Endothelial cell of umbilical vein (primary cell): ENCODE data around the gene TP53RK.

Experiments used
- POLR2A ChIP-seq: IDR thresholded peaks from 2 replicates; pipeline ENCODE4 v1.6.1; 2012; ENCODE audit warnings: low read depth, mild to moderate bottlenecking, control low read depth, low read length
- POLR2AphosphoS5 ChIP-seq: IDR thresholded peaks from 2 replicates; pipeline ENCODE4 v1.6.1; 2012; ENCODE audit warnings: low read depth, mild to moderate bottlenecking, control low read depth, low read length, moderate library complexity; ENCODE audit not compliant: insufficient read depth
- TF ChIP-seq, protein P1 (sequence below), 2 donors: IDR thresholded peaks; 1 replicate in 1 of 2; 2 replicates in 1 of 2; pipeline ENCODE4 v1.5.1; 2011; ENCODE audit warnings: low read length in 2 of 2, mild to moderate bottlenecking in 2 of 2, moderate library complexity in 2 of 2, control low read depth in 1 of 2, inconsistent platforms in 1 of 2, low read depth in 1 of 2; ENCODE audit not compliant: insufficient read depth in 1 of 2; ENCODE audit errors: extremely low read depth in 1 of 2

DNA sequence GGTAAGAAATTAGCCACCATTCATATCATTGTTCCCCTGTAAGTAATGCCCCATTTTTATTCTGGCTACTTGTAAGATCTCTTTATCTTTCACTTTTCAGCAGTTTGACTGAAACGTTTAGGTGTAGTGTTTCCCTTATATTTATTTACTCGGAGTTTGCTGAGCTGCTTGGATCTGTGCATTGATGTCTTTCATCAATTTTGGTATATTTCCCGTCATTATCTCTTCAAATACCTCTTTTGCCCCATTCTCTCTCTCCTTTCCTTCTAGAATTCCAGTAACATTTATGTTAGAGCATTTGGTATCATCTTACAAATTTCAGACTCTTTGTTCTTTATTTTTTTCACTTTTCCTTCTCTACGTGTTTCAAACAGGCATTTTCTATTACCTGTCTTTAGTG lies 28.8 kb downstream of the TP53RK start:
- TF ChIP-seq, protein P1, sequence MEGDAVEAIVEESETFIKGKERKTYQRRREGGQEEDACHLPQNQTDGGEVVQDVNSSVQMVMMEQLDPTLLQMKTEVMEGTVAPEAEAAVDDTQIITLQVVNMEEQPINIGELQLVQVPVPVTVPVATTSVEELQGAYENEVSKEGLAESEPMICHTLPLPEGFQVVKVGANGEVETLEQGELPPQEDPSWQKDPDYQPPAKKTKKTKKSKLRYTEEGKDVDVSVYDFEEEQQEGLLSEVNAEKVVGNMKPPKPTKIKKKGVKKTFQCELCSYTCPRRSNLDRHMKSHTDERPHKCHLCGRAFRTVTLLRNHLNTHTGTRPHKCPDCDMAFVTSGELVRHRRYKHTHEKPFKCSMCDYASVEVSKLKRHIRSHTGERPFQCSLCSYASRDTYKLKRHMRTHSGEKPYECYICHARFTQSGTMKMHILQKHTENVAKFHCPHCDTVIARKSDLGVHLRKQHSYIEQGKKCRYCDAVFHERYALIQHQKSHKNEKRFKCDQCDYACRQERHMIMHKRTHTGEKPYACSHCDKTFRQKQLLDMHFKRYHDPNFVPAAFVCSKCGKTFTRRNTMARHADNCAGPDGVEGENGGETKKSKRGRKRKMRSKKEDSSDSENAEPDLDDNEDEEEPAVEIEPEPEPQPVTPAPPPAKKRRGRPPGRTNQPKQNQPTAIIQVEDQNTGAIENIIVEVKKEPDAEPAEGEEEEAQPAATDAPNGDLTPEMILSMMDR (IDR thresholded peaks at IDR 0.05; ENCODE audit: extremely low read depth in 1 of 2, insufficient read depth in 1 of 2, low read depth in 1 of 2, low read length in 2 of 2), result no peak
- TF ChIP-seq POLR2AphosphoS5, result no peak
- no peak for TF ChIP-seq POLR2A
